GM10248 (cell line): Measurements from ENCODE around the gene RAD1.

Experiments used
- CTCF ChIA-PET: fragments of 300-600 bp; sonication (Branson Sonifier 250); formaldehyde crosslinking; extraction: SDS; loops from one replicate; lab custom pipeline; 2021; ENCODE audit warnings: antibody characterized with exemption; lab: Yijun Ruan, JAX
- POLR2A ChIA-PET: fragments of 350-650 bp; sonication (Branson Sonifier 250); formaldehyde crosslinking; extraction: SDS; loops from one replicate; lab custom pipeline; 2020; ENCODE audit warnings: antibody characterized with exemption; lab: Yijun Ruan, JAX
- DNase-seq: peaks from one replicate; pipeline ENCODE4 v3.0.0; 2012; ENCODE audit errors: extremely low spot score
- TF ChIP-seq, protein P1 (sequence below): IDR thresholded peaks from 2 replicates; pipeline ENCODE4 v1.5.1; 2012; ENCODE audit warnings: mild to moderate bottlenecking, low read depth; ENCODE audit errors: extremely low read depth, missing control alignments, control extremely low read depth

RAD1 gene

GRCh38 chr5:34895641-34896419, 19.5 kb downstream of the RAD1 start:
- ChIA-PET CTCF (interaction anchor here (0.8 to 10.0 kb wide), 13 partner anchors 8 to 422 kb away, joined by 3 to 107 read pairs (median 3); no protein-coding TSS in a partner anchor), POLR2A (no interaction called here)
- DNase-seq: no peak
- TF ChIP-seq, protein P1, sequence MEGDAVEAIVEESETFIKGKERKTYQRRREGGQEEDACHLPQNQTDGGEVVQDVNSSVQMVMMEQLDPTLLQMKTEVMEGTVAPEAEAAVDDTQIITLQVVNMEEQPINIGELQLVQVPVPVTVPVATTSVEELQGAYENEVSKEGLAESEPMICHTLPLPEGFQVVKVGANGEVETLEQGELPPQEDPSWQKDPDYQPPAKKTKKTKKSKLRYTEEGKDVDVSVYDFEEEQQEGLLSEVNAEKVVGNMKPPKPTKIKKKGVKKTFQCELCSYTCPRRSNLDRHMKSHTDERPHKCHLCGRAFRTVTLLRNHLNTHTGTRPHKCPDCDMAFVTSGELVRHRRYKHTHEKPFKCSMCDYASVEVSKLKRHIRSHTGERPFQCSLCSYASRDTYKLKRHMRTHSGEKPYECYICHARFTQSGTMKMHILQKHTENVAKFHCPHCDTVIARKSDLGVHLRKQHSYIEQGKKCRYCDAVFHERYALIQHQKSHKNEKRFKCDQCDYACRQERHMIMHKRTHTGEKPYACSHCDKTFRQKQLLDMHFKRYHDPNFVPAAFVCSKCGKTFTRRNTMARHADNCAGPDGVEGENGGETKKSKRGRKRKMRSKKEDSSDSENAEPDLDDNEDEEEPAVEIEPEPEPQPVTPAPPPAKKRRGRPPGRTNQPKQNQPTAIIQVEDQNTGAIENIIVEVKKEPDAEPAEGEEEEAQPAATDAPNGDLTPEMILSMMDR: no peak

GRCh38 chr5:34894716-34895115, 20.6 kb downstream of the RAD1 start:
- POLR2A ChIA-PET: no interaction called here
- CTCF ChIA-PET: interaction anchor here (1.2 to 8.5 kb wide), 4 partner anchors 9 to 408 kb away, joined by 5 to 107 read pairs (median 54); partner anchors contain the start of genes BRIX1 and RAD1
- DNase-seq: no peak
- TF ChIP-seq, protein P1: no peak

GRCh38 chr5:34892414-34892813, 22.9 kb downstream of the RAD1 start:
- ChIA-PET CTCF (interaction anchor here (1.4 to 8.5 kb wide), 4 partner anchors 12 to 405 kb away, joined by 4 to 104 read pairs (median 8); no protein-coding TSS in a partner anchor), POLR2A (no interaction called here)
- DNase-seq: no peak
- TF ChIP-seq, protein P1: no peak

- CTCF ChIA-PET: interaction anchor here (2.5 kb wide), 1 partner anchor 12 kb away, joined by 8 read pairs; no protein-coding TSS in a partner anchor
- TF ChIP-seq, protein P1: no peak
- POLR2A ChIA-PET: no interaction called here
- no peak for DNase-seq
Observed at GRCh38 chr5:34891981-34892380, 23.3 kb downstream of the RAD1 start.

GRCh38 chr5:34889394-34889793, 25.9 kb downstream of the RAD1 start:
- TF ChIP-seq, protein P1: no peak
- ChIA-PET CTCF (interaction anchor here (1.4 to 2.1 kb wide), 2 partner anchors 9 to 403 kb away, joined by 4 to 11 read pairs; no protein-coding TSS in a partner anchor), POLR2A (no interaction called here)
- DNase-seq: no peak

DNA sequence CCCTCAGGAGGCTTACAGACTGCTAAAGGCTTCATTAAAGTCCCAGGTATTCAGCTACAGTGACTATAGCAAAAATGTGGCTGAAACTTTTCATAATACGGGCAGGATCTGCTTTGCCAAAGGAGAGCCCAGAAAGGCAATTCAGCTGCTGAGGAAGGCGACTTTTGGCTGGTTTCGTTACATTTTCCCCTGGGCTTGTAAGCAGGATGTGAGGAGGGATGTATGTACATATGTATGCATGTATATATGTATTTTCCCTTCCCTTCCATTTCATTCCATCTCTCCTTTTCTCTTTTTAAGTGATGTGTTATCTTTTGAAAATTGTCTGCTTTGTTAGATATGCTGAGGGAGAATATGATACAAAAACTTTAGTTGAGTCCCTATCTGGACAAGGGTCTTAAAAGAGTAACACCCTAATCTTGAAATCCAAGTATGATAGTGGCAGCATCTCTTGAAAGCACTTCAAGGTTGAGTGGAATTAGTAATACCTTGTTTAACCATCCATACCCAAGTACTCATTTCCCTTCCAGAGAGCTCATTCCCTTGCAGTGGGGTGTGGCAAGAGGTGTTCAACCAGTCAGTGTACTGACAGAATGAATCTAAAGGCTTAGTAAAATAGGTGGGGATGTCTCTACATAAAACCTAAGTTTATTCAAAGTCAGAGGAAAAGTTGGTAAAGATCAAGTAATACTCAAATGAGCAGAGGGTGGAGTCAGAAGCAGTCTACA, 28.7 kb downstream of the RAD1 start:
- ChIA-PET CTCF (interaction anchor here (0.7 to 2.3 kb wide), 4 partner anchors 8 to 401 kb away, joined by 3 to 13 read pairs (median 4); partner anchors contain the start of genes BRIX1 and RAD1), POLR2A (no interaction called here)
- DNase-seq: no peak
- TF ChIP-seq, protein P1: no peak
